COLO668 (cell line): ENCODE results near the gene UROC1.
"Not testable (repeated sequence)": the region's sequence is repeated elsewhere in the genome, so short reads cannot be mapped to it uniquely, and the experiment has no call there.

ENCODE experiments used
- DNase-seq: peaks from one replicate; lab custom pipeline; 2025; ENCODE audit not compliant: unreplicated experiment; lab: John Stamatoyannopoulos, UW

Gene UROC1

GRCh38 chr3:126547721-126548120, 30.1 kb upstream of the UROC1 start:
- DNase-seq = no peak

GRCh38 chr3:126546549-126547239, 29.1 kb upstream of the UROC1 start:
- no peak for DNase-seq

- DNase-seq = no peak
Measured at GRCh38 chr3:126546013-126546412, 28.4 kb upstream of the UROC1 start.

- no peak for DNase-seq
Measured at GRCh38 chr3:126545544-126545943, 28.0 kb upstream of the UROC1 start.

- no peak for DNase-seq
Measured at GRCh38 chr3:126544596-126545281, 27.2 kb upstream of the UROC1 start.

- DNase-seq = no peak
Measured at GRCh38 chr3:126543457-126544061, 26.0 kb upstream of the UROC1 start.

- no peak for DNase-seq
Measured at GRCh38 chr3:126542340-126543241, 25.0 kb upstream of the UROC1 start.

- no peak for DNase-seq
Measured at GRCh38 chr3:126541628-126542339, 24.2 kb upstream of the UROC1 start.

- no peak for DNase-seq
Measured at GRCh38 chr3:126540951-126541627, 23.5 kb upstream of the UROC1 start.

GRCh38 chr3:126540342-126540849, 22.8 kb upstream of the UROC1 start:
- no peak for DNase-seq

- no peak for DNase-seq
Measured at GRCh38 chr3:126539558-126540250, 22.1 kb upstream of the UROC1 start.

GRCh38 chr3:126538966-126539365, 21.4 kb upstream of the UROC1 start:
- DNase-seq = no peak

GRCh38 chr3:126538316-126538715, 20.7 kb upstream of the UROC1 start:
- DNase-seq = no peak

GRCh38 chr3:126537730-126538281, 20.2 kb upstream of the UROC1 start:
- DNase-seq = no peak

- DNase-seq = no peak
Measured at GRCh38 chr3:126537116-126537729, 19.6 kb upstream of the UROC1 start.

- no peak for DNase-seq
Measured at GRCh38 chr3:126536126-126536525, 18.6 kb upstream of the UROC1 start.

GRCh38 chr3:126535636-126536035, 18.1 kb upstream of the UROC1 start:
- DNase-seq = no peak

GRCh38 chr3:126534716-126535115, 17.1 kb upstream of the UROC1 start:
- DNase-seq = not testable (repeated sequence)

GRCh38 chr3:126533506-126533905, 15.9 kb upstream of the UROC1 start:
- no peak for DNase-seq
